Liver (tissue), 9 donors: ENCODE data around the gene SYCE3. TPM values are rescaled to one million over a fixed set of nuclear protein-coding genes. Genes with fewer than 3 reads are reported as not detected.

Experiments used
- DNase-seq: peaks from one replicate; pipeline ENCODE4 v3.0.0-alpha.2; 2017; ENCODE audit warnings: low spot score
- H3K27ac ChIP-seq, 2 donors: one replicate each; pipeline ENCODE4 v1.7.0; 2013; ENCODE audit warnings: inconsistent platforms in 2 of 2, low read length in 2 of 2, control low read depth in 1 of 2, low read depth in 1 of 2, mild to moderate bottlenecking in 1 of 2
- H3K27me3 ChIP-seq, 4 donors: one replicate each; pipeline versions ENCODE4 v1.6.1 to v1.7.0; 2013; ENCODE audit warnings: low read length in 3 of 4, inconsistent platforms in 1 of 4, mild to moderate bottlenecking in 1 of 4, moderate library complexity in 1 of 4; ENCODE audit not compliant: control insufficient read depth in 4 of 4, insufficient read depth in 4 of 4
- H3K36me3 ChIP-seq, 4 donors: one replicate each; pipeline versions ENCODE4 v1.6.1 to v1.7.0; 2013; ENCODE audit warnings: low read length in 3 of 4, mild to moderate bottlenecking in 3 of 4, low read depth in 1 of 4, moderate library complexity in 1 of 4; ENCODE audit not compliant: control insufficient read depth in 4 of 4, insufficient read depth in 3 of 4
- H3K4me1 ChIP-seq, 4 donors: one replicate each; pipeline versions ENCODE4 v1.6.1 to v1.7.0; 2013; ENCODE audit warnings: low read length in 3 of 4, mild to moderate bottlenecking in 3 of 4, moderate library complexity in 1 of 4; ENCODE audit not compliant: control insufficient read depth in 4 of 4, insufficient read depth in 4 of 4
- H3K4me3 ChIP-seq, 3 donors: one replicate each; pipeline versions ENCODE4 v1.6.1 to v1.7.0; 2013; ENCODE audit warnings: low read length in 3 of 3, control low read depth in 1 of 3, low read depth in 1 of 3, mild to moderate bottlenecking in 1 of 3
- H3K9ac ChIP-seq, 2 donors: one replicate each; pipeline ENCODE4 v1.7.0; 2013; ENCODE audit warnings: low read length in 2 of 2, mild to moderate bottlenecking in 2 of 2, moderate library complexity in 2 of 2, control low read depth in 1 of 2, low read depth in 1 of 2
- H3K9me3 ChIP-seq, 4 donors: one replicate each; pipeline versions ENCODE4 v1.6.1 to v1.7.0; 2013; ENCODE audit warnings: low read length in 3 of 4; ENCODE audit not compliant: control insufficient read depth in 4 of 4
- EGR1 ChIP-seq, 2 donors: IDR thresholded peaks; 2 replicates each; pipeline ENCODE4 v1.6.1; 2016 to 2018; ENCODE audit warnings: antibody characterized with exemption in 2 of 2, low read depth in 2 of 2
- FOXA1 ChIP-seq: IDR thresholded peaks from 2 replicates; pipeline ENCODE4 v1.6.1; 2016; ENCODE audit warnings: antibody characterized with exemption
- FOXA2 ChIP-seq: IDR thresholded peaks from 2 replicates; pipeline ENCODE4 v1.6.1; 2016; ENCODE audit warnings: antibody characterized with exemption
- GABPA ChIP-seq, 2 donors: IDR thresholded peaks in 1 of 2; conservative IDR thresholded peaks in 1 of 2; 2 replicates each; pipeline ENCODE4 v1.6.1; 2016; ENCODE audit warnings: antibody characterized with exemption in 2 of 2, mild to moderate bottlenecking in 1 of 2, moderate library complexity in 1 of 2
- HNF4A ChIP-seq, 2 donors: conservative IDR thresholded peaks; 2 replicates each; pipeline ENCODE4 v1.6.1; 2016; ENCODE audit warnings: antibody characterized with exemption in 2 of 2, mild to moderate bottlenecking in 2 of 2
- JUND ChIP-seq, 2 donors: IDR thresholded peaks; 2 replicates each; pipeline ENCODE4 v1.6.1; 2016; ENCODE audit warnings: antibody characterized with exemption in 2 of 2
- NR2F2 ChIP-seq: IDR thresholded peaks from 2 replicates; pipeline ENCODE4 v1.6.1; 2016; ENCODE audit warnings: antibody characterized with exemption
- RAD21 ChIP-seq, 2 donors: IDR thresholded peaks; 2 replicates each; pipeline ENCODE4 v1.6.1; 2016; ENCODE audit warnings: antibody characterized with exemption in 2 of 2, mild to moderate bottlenecking in 2 of 2
- RXRA ChIP-seq, 2 donors: IDR thresholded peaks; 2 replicates each; pipeline ENCODE4 v1.6.1; 2017 to 2018; ENCODE audit warnings: antibody characterized with exemption in 2 of 2, mild to moderate bottlenecking in 1 of 2
- SP1 ChIP-seq: IDR thresholded peaks from 2 replicates; pipeline ENCODE4 v1.6.1; 2018; ENCODE audit warnings: antibody characterized with exemption, mild to moderate bottlenecking
- TAF1 ChIP-seq: conservative IDR thresholded peaks from 2 replicates; pipeline ENCODE4 v1.6.1; 2016; ENCODE audit warnings: antibody characterized with exemption, mild to moderate bottlenecking
- YY1 ChIP-seq: IDR thresholded peaks from 2 replicates; pipeline ENCODE4 v1.6.1; 2016; ENCODE audit warnings: antibody characterized with exemption, mild to moderate bottlenecking
- WGBS: extraction: QIAGEN DNeasy Blood & Tissue Kit; methylation state at CpG from one replicate; pipeline ENCODE4 v1.1.7; 2013; 5-methylcytosine and 5-hydroxymethylcytosine counted together
- polyA plus RNA-seq, 2 donors: library from polyadenylated mRNA; stranded (reverse) in 1 of 2; unstranded in 1 of 2; fragments of 200-250 nt in 1 of 2; fragments of >200 nt in 1 of 2; fragmentation: Nextera tagmentation in 1 of 2; extraction: Ambion mirVana in 1 of 2; gene quantifications; one replicate each; pipeline versions ENCODE4 v1.2.1 to v1.2.3, GENCODE V29; 2013 to 2015
- total RNA-seq, 2 donors: library from RNA; depleted of rRNA; stranded (reverse); fragments of >200 nt; gene quantifications; one replicate each; pipeline ENCODE4 v1.2.3, GENCODE V29; 2014
- TF ChIP-seq, protein P1 (sequence below): IDR thresholded peaks from 2 replicates; pipeline ENCODE4 v1.6.1; 2016; ENCODE audit warnings: antibody characterized with exemption
- TF ChIP-seq, protein P2 (sequence below): IDR thresholded peaks from 2 replicates; pipeline ENCODE4 v1.6.1; 2016; ENCODE audit warnings: antibody characterized with exemption, mild to moderate bottlenecking
- TF ChIP-seq, protein P3 (sequence below): fragments of 150-350 bp; IDR thresholded peaks from 2 replicates; pipeline ENCODE4 v1.5.1; 2017; ENCODE audit warnings: improper control_type of control experiment, low read depth, low read length; ENCODE audit not compliant: missing input control
- donor health status: healthy.
- donor health status: healthy.
- donor health status: healthy.
- donor health status: healthy.
- donor health status: healthy.

SYCE3 gene, protein sequence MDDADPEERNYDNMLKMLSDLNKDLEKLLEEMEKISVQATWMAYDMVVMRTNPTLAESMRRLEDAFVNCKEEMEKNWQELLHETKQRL
- total RNA-seq = 1 to 10 TPM in 1 of 2 donors, not detected in 1; 2.2 TPM
- polyA plus RNA-seq = under 1 TPM in 1 of 2 donors, not detected in 1; 0.45 TPM

DNA sequence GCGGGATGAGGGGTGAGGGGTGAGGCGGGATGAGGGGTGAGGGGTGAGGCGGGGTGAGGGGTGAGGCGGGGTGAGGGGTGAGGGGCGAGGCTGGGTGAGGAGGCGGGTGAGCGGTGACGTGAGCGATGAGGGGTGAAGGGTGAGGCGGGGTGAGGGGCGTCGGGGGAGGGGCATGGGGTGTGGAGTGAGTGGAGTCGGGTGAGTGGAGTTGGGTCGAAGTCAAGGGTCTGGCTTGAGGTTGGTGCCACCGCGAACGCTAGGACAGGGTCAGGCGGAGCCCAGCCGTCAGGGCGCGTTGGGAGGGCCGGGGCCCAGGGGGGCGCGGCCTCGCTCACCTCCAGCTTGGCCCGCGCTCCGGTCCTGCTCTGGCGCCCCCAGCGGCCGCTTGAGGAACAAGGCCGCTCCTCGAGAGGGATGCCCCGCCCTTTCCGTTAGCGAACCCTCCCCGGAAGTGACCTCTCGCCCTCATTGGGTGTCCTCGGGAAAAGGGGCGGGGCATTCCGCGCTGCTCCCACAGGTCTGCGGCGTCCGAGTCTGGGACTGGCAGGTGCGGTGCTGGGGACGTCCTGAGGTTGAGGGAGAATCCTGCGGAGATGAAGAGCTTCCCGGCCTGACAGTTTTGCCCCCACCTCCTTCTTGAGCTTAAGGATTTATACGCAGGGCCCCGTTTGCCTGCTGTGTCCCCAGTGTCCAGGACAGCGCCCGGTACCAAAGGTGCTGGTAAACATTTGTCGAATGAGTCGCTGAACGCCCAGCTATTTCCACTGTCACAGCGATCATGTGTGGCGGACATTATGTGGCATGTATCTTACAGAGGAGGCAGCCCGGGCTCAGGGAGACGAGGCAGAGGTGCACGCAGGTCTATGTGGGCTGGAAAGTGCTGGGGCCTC, at the start of gene SYCE3:
Gene SYCE3, minus strand, starts transcription at position 397 of the 890 bp plus-strand sequence. CDS start 6,514 bp downstream, outside the sequence.
- Histone ChIP-seq H3K9ac (peak within 1 kb of the TSS; percentile 85 to 90), H3K4me1 (peaks cover 0 to 8% (median 4%) of the 10 kb centered on the region in 4 donors), H3K27ac (peak within 1 kb of the TSS; percentile 90 to 93), H3K9me3 (no peaks in the 10 kb centered on the region), H3K4me3 (peak within 1 kb of the TSS; percentile 76 to 81 (median 77)), H3K27me3 (no peaks in the 10 kb centered on the region), H3K36me3 (no peaks in the 10 kb centered on the region)
- 3% methylated on average over 60 of the region's 61 CpGs for WGBS
- peak; percentile 98 for DNase-seq
- TF ChIP-seq TAF1 (peak; percentile 85), EGR1 (IDR thresholded peaks at IDR 0.05; ENCODE audit: low read depth in 2 of 2) (peak in 1 of 2 donors; percentile 51), FOXA1 (peak; percentile 40), SP1 (peak; percentile 80), NR2F2 (peak; percentile 90), JUND (IDR thresholded peaks at IDR 0.05) (no peak), RXRA (IDR thresholded peaks at IDR 0.05) (peak; percentile 58 to 67), GABPA (IDR thresholded peaks at IDR 0.05 in 1 of 2, conservative IDR thresholded peaks at IDR 0.05 in 1 of 2) (peak; percentile 66 to 92), FOXA2 (no peak), RAD21 (IDR thresholded peaks at IDR 0.05) (peak; percentile 75 to 82), HNF4A (conservative IDR thresholded peaks at IDR 0.05) (peak; percentile 41 to 47), YY1 (peak; percentile 49)
- TF ChIP-seq, protein P1, sequence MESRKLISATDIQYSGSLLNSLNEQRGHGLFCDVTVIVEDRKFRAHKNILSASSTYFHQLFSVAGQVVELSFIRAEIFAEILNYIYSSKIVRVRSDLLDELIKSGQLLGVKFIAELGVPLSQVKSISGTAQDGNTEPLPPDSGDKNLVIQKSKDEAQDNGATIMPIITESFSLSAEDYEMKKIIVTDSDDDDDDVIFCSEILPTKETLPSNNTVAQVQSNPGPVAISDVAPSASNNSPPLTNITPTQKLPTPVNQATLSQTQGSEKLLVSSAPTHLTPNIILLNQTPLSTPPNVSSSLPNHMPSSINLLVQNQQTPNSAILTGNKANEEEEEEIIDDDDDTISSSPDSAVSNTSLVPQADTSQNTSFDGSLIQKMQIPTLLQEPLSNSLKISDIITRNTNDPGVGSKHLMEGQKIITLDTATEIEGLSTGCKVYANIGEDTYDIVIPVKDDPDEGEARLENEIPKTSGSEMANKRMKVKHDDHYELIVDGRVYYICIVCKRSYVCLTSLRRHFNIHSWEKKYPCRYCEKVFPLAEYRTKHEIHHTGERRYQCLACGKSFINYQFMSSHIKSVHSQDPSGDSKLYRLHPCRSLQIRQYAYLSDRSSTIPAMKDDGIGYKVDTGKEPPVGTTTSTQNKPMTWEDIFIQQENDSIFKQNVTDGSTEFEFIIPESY = no peak
- TF ChIP-seq, protein P2, sequence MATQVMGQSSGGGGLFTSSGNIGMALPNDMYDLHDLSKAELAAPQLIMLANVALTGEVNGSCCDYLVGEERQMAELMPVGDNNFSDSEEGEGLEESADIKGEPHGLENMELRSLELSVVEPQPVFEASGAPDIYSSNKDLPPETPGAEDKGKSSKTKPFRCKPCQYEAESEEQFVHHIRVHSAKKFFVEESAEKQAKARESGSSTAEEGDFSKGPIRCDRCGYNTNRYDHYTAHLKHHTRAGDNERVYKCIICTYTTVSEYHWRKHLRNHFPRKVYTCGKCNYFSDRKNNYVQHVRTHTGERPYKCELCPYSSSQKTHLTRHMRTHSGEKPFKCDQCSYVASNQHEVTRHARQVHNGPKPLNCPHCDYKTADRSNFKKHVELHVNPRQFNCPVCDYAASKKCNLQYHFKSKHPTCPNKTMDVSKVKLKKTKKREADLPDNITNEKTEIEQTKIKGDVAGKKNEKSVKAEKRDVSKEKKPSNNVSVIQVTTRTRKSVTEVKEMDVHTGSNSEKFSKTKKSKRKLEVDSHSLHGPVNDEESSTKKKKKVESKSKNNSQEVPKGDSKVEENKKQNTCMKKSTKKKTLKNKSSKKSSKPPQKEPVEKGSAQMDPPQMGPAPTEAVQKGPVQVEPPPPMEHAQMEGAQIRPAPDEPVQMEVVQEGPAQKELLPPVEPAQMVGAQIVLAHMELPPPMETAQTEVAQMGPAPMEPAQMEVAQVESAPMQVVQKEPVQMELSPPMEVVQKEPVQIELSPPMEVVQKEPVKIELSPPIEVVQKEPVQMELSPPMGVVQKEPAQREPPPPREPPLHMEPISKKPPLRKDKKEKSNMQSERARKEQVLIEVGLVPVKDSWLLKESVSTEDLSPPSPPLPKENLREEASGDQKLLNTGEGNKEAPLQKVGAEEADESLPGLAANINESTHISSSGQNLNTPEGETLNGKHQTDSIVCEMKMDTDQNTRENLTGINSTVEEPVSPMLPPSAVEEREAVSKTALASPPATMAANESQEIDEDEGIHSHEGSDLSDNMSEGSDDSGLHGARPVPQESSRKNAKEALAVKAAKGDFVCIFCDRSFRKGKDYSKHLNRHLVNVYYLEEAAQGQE = peak; percentile 93
- TF ChIP-seq, protein P3, sequence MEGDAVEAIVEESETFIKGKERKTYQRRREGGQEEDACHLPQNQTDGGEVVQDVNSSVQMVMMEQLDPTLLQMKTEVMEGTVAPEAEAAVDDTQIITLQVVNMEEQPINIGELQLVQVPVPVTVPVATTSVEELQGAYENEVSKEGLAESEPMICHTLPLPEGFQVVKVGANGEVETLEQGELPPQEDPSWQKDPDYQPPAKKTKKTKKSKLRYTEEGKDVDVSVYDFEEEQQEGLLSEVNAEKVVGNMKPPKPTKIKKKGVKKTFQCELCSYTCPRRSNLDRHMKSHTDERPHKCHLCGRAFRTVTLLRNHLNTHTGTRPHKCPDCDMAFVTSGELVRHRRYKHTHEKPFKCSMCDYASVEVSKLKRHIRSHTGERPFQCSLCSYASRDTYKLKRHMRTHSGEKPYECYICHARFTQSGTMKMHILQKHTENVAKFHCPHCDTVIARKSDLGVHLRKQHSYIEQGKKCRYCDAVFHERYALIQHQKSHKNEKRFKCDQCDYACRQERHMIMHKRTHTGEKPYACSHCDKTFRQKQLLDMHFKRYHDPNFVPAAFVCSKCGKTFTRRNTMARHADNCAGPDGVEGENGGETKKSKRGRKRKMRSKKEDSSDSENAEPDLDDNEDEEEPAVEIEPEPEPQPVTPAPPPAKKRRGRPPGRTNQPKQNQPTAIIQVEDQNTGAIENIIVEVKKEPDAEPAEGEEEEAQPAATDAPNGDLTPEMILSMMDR = peak; percentile 96
